Ramos (cell line): ENCODE measurements around the gene TBC1D4.
"Not testable (repeated sequence)": the region's sequence is repeated elsewhere in the genome, so short reads cannot be mapped to it uniquely, and the experiment has no call there.

ENCODE experiments used
- in situ Hi-C: fragments of 300-500 bp; cut with MboI; formaldehyde crosslinking; loops from one replicate; pipeline ENCODE4 v1.14.3; 2022; ENCODE audit warnings: low sequenced_read_pairs; ENCODE audit not compliant: unreplicated experiment

Gene TBC1D4

DNA sequence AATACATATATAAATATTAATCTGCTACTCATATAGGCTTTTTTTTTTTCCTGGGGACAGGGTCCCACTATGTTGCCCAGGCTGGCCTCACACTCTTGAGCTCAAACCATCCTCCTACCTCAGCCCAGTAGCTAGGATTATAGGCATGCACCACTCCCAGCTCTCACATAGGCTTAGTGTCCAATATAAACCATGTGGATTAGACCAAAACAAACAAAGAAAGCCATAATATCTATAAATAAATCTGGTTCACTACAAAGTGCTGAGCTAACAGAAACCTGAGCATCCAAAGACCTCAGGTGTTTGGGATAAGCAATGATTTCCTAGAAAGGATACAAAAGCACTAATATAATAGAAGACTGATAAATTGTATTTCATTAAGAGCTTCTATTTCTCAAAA lies 26.0 kb downstream of the TBC1D4 start:
- in situ Hi-C loops: no loop called here

DNA sequence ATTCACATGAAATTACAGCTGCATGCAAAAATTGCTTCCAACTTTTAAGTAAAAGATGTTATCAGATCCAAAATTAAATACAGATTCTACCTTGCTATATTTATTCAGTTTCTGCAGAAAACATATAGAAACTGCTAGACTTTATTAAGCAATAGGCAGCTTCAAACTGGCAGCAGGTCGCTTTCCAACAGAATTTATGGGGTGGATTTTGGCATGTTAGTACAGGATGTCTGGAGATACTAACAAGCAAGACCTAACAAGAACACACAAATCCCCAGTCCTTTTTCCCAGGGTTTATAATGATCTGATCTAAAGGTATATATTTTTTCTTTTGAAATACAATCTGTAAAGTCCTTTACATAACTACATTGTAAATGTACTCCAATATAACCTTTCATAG lies 27.5 kb downstream of the TBC1D4 start:
- in situ Hi-C loops: no loop called here

DNA sequence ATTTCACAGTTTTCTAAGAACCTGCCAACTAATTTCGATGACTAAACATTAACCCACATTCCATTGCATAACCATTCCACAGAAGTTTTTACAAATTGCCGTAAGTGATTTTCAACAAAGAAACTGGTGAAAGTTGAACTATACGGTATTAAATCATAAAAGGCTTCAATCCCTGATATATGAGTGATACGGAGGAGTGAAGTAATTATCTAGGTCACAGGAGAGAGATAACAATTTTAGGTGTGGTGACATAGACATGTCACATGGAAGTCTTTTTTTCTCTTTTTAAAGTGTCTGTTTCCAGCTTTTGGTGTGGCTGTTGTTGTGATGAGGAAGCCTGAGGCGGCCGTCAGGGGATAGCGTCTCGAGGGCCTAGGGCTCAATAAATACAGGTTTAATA lies 29.4 kb downstream of the TBC1D4 start:
- in situ Hi-C loops: no loop called here

DNA sequence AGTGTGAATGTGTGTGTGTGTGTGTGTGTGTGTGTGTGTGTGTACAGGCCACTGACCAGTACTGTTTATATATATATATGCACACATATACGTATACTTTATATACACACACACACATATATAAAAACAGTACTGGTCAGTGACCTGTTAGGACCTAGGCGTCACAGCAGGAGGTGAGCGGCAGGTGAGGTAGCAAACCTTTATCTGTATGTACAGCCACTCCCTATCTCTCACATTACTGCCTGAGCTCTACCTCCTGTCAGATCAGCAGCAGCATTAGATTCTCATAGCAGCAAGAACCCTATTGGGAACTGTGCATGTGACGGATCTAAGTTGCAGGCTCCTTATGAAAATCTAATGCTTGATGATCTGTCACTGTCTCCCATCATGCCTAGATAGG lies 34.5 kb downstream of the TBC1D4 start:
- in situ Hi-C loops: no loop called here

DNA sequence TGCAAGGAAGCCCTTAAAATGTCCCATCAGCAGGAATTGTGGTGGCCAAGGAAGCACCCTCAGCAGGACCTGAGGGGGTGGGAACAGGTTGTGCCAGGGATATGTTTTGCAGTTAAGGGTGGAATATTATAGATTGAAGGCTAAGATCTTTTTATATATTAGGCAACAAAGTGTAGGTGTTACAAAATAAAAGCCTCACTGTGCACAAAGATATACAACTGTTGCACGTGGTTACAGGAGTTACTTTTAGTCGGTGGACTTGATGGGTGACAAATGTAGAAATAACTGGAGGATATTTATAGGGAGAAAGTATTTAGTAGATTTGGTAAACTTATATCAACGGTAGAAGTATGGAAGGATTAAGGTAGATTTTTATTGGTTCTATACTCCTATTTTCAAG lies 35.1 kb downstream of the TBC1D4 start:
- in situ Hi-C loops: no loop called here

DNA sequence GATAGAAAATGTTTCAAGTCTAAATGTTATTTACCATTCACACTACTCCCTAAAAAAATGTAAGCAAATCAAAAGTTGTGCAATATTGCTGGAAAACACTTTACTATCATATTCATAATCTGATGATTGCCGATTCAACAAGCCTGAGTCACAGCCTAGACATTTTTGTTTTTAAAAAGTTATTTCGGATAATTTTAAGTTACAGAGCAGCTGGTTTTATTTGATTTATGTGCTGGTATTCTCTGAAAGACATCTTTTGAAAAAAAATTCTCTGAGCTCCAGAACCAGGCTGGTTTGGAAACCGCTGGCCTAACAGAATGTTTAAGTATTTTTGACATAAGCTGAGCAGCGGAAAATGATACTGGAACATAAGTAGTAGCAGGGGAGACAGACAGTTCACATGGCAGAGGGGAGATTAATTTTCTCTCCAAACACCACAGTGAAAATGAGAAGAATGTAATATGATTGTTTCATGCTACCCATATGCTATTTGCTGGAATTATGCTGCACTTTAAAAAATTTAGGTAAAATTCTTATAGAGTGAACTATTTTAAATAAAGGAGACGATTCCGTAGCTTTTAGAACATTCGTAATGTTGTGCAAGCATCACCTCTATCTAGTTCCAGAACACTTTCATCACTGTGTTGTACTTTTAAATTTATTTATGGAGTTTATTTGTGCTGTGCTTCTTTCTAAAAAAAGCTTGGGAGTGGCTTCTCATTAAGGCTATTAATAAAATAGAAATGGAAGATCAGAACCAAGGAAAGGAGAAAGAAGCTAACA lies 36.1 kb downstream of the TBC1D4 start:
- in situ Hi-C loops: no loop called here

DNA sequence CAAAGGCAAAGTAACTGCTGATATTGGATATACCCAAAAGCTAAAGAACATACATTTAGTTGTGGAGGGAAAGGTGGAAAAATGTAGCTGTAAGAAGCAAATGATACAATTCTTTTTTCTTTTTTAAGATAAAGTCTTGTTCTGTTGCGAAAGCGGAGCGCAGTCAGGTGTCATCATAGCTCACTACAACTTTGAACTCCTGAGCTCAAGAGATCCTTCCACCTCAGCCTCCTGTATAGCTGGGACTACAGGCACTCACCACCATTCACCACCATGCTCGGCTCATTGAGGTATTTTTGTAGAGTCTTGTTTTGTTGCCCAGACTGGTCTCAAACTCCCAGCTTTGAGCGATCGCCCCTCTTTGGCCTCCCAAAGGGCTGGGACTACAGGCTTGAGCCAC lies 38.0 kb downstream of the TBC1D4 start:
- in situ Hi-C loops: no loop called here

DNA sequence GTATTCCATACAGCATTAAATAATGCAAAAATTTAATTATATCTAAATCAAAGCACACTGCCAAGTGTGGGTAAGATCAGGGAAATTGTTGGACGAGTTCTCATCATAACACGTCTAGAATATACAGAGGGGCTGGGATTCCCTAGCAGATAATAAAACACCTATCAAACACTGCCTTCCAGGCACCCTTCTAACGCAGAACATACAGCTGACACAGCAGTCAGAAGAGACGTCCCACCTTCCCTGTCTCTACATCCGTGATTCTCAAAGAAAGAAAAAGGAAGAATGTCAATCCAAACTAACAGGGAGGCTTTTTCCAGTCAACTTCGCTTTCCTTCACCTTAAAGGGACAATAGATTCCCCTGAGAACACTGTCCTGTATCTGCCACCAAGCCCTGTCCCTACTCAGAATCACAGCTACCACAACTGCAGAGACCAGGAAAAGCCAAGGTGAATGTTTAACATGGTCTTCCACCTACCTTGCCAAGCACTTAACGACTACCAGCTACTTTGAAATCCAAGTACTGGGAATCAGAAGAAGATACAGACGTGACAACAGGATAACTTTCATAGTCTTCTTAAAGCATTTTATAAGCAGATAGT lies 38.5 kb downstream of the TBC1D4 start:
- in situ Hi-C loops: no loop called here

DNA sequence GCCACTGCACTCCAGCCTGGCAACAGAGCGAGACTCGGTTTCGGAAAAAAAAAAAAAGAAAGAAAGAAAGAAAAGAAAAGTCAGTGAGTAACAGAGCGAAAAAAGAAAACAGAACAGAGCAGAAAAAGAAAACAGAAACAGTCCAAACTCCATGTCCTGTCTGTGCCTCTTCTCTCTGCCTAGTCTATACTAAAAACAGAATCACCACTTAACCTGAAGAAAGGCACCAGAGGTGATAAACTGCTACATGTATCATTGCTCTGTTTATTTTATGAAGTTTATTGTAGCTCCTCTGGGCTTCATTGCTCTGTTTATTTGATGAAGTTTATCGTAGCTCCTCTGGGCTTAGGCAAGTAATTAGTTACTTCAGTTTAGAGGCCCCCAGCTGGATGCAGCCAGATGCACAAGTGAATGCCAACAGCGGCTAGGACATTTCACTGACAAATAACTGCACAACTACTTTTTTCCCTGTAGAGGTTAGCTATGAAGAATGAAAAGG lies 39.2 kb downstream of the TBC1D4 start:
- in situ Hi-C loops: no loop called here

DNA sequence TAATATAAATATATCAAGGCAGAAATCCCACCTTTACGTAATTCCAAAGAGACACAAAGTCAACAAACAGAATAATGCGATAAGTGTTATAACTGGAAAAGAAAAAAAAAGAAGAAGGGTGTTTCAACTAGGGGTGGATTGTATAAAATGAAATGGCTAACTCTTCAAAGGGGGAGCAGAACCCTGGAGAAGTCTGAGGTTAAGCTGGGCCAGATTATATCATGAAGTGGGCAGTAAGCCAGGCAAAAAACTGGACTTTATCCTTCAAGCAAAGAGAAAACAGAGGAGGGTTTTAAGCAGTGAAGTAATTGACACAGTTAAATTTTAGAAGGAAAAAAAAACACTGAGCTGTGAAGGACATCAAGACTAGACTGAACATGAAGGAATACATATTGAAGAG lies 41.9 kb downstream of the TBC1D4 start:
- in situ Hi-C loops: no loop called here

DNA sequence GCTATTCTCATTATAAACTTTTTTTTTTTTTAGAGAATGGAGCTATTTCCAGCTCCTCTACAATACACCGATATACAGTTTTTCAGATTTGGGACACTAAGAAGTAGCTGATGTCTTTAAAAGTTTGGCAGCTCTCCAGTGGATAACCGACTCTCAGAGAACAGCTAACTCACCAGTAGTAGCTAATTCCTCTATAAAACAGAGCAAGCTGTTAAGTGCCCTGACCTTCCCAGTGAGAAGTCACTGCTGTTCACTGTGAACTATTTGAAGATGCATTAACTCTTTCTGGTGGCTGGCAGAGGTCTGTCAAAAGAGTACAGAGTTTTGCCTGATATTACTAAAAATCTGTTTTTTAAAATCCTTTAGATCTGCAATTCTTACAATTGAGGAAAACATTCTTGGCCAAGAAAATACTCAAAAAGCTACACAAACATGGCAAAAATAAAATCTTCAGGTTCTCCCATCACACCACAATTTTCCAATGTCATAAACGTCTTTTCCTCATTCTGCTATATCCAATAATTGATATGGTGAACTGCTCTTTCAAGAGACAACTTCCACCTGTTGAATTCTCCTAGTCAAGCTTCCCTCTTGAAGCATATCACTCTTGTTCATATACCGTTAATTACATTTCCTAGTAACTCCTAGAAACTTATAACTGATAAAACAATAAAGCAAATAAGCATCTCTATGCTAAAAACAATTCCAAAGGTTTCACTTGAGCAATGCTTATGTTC lies 44.2 kb downstream of the TBC1D4 start:
- in situ Hi-C loops: no loop called here

DNA sequence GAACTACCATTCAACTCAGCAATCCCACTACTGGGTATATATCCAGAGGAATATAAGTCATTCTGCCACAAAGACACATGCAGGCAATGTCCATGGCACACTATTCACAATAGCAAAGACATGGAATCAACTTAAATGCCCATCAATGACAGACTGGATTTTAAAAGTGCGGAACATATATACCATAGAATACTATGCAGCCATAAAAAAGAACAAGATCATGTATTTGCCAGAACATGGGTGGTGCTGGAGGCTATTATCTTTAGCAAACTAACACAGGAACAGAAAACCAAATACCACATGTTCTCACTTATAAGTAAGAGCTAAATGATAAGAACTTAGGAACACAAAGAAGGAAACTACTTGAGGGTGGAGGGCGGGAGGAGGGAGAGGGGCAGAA lies 47.8 kb downstream of the TBC1D4 start:
- in situ Hi-C loops: not testable (repeated sequence)

DNA sequence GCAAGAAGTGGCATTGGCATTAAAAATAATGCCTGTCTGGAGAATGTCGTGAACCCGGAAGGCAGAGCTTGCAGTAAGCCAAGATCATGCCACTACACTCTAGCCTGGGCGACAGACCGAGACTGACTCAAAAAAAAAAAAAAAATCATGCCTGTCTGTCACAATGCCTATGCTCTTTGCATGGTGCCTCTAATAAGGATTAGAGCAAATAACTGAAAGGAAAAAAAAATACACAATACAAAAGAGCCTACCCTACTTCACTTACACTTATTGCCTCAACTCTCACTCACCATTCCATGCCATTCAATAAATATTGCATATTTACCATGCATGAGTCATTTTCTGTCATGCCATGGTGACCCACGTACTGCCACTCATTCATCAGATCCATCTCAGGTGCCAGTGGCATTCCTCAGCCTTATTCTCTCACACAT lies 49.1 kb downstream of the TBC1D4 start:
- in situ Hi-C loops: no loop called here

DNA sequence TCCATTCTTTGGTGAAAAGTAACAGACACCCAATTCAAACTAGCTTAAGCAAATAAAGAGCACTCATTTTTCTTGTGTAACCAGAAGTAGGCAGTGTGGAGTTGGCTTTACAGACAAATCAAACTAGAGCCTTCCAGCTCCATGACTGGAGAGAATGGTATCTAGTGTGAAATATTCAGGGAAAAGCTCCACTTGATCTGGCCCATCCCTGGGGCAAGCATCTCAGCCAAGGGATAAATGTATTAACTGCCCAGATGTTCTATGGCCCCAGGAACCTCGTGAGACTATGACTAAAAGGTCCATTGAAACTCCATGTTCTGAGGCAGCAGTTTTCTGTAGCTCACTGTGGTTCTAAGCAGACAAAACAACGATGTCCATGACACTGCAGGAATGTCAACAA lies 49.9 kb downstream of the TBC1D4 start:
- in situ Hi-C loops: no loop called here

DNA sequence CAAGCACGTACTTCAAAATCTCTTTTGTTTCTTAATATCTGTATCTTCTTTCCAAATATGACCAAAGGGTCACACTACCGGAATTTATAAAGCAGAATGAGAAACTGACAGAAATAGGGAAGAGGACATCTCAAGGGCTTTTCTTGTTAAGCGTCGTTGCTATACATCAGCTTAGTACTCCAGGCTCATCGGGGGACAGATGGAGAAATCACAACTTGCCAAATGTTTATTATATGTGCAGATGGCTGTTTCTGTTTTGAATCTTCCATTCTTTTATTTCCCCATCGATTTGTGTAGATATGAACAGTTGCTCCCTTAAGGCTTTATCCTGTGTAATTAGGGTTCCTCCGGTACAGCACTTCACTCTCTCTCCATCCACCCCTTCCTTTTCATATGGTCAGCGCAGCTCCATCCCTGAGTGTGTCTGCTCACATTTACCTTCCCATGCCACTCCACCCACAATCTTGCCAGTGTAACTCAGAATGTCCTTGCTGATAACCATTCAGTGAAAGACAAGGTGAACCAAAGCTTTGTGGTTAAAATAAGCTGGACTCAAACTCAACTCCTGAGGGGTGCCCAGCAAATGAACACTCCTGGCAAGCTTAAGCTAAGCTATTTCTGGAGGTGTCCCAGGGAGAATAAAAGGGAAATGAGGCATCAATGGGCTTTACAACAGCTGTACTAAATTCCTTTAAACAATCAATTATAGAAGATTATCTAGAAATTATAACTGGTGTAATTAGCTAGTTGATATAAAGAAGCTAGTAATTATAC lies 51.3 kb downstream of the TBC1D4 start:
- in situ Hi-C loops: no loop called here

DNA sequence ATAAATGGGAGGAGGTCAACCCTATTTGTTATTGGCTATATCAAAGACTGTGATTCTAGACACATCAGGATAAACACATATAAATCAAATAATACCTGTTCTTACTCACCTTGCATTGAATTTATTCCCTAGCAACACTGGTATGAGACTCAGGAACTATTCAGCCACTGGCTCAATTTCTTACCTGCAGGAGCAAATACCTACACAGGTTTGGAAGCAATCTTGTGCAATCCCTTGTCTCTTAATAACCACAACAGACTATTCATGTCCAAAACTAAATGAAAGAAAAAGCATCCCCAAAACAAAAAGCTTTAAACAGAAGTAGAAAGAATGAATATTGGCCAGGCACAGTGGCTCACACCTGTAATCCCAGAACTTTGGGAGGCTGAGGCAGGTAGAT lies 55.5 kb downstream of the TBC1D4 start:
- in situ Hi-C loops: no loop called here

DNA sequence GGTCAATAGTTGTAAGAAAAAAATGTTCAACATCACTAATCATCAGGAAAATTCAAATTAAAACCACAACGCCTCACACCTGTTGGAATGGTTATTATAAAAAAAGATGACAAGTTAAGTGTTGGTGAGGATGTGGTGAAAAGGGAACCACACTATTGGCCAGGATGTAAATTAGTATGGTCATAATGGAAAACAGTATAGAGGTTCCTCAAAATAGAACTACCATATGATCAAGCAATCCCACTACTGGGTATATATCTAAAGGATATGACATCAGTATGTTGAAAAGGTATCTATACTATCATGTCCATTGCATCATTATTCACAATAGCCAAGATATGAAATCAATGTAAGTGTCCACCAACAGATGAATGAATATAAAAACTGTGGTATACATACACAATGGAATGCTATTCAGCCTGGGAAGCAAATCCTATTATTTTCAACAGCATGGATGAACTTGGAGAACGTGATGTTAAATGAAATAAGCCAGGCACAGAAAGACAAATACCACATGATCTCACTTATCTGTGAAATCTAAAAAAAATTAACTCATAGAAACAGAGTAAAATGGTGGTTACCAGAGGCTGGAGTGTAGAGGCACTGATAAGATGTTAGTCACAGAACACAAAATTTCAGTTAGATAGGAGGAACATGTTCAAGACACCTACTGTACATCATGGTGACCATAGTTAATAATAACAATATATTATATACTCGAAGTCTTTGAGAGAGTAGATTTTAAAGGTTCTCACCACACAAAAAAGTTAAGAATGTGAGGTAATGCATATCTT lies 56.6 kb downstream of the TBC1D4 start:
- in situ Hi-C loops: no loop called here

DNA sequence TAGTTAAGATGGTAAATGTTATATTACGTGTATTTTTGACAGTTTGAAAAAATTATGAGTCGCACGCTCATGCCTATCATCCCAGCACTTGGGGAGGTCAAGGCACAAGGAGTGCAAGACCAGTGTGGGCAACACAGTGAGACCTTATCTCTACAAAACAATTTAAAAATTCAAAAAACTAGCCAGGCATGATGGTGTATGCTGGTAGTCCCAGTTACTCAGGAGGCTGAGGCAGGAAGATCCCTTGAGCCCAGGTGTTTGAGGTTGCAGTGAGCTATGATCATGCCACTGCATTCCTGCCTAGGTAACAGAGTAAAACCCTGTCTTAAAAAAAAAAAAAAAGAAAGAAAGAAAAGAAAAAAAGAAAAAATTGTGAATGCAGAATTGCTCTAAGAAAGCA lies 58.0 kb downstream of the TBC1D4 start:
- in situ Hi-C loops: no loop called here

DNA sequence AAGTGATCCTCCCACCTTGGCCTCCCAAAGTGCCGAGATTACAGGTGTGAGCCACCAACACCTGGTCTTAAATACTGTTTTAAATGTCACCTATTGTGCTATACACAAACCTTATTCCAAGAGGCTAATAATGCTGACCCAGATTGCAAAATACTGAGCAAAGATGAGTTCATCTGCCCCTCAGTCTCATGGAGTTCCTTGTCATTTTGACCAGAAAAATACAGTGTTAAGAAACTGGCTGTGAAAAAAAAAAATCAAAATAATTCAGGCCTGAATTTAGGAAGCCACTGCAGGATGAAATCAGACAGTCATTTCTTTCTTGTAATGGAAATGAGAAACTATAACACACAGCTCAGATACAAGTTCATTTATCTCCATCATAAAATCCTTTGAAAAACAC lies 59.9 kb downstream of the TBC1D4 start:
- in situ Hi-C loops: no loop called here

DNA sequence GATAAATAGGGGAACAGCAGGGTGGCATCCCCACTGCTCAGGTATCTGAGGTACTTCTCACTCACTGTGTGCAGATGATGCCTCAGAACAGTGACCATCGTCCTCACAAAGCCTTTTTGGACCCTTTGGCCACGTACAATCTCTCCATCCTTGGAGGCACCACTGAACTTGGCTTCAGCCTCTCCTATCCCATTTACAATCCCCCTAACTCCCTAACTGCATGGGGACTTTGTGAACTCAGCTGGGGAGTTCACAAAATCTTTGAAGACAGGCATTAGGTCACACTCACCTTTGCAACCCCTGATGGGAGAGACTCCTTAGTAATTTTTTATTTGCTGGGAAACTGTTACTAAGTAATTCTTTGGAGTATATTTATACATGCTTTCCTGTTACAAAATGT lies 60.8 kb downstream of the TBC1D4 start:
- in situ Hi-C loops: no loop called here
